Measurements from ENCODE around the gene RBBP8. TPM values are rescaled to one million over a fixed set of nuclear protein-coding genes. Genes with fewer than 3 reads are reported as not detected.

The RBBP8 gene
- total and polyA plus RNA-seq, 8 donors, result 6.4 to 54.0 (median 30.1) TPM

DNA sequence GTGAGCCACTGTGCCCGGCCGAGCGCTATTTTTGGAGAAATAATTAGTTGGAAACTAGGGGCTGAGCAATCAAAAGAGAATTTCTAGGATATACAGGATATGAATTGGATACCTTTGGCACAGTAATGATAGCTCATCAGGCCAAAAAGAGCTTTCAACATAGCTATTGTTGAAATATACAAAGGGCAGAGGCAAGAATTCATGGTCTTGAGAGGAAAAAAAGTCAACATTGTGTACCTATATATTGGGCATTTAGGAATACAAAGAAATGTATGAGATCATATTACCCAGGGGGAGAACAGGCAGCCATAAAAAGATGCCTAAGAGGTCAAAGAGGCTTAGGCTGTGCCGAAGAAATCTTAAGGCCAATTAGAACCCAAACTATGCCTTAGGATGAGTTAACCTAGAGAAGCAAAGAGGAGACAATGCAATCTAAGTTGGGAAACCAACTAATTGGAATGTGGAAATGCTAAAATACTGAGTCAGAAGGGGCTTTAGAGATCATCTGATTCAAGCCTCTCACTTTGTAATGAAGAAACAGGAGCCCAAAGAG lies 99.0 kb downstream of the RBBP8 start:
- peaks cover 0 to 14% (median 6%) of the 10 kb centered on the region in 4 donors for H3K4me1 ChIP-seq
- no peaks in the 10 kb centered on the region for H3K27me3 ChIP-seq
- peaks cover 0 to 13% (median 11%) of the 10 kb centered on the region in 4 donors for H3K36me3 ChIP-seq
- no peak overlapping the region for H3K4me3 ChIP-seq
- no peaks in the 10 kb centered on the region for H3K9me3 ChIP-seq
- no peak for DNase-seq
- TF ChIP-seq POLR2A (IDR thresholded peaks at IDR 0.05) (no peak), EP300 (IDR thresholded peaks at IDR 0.05) (no peak), POLR2AphosphoS5 (IDR thresholded peaks at IDR 0.05) (no peak)
- TF ChIP-seq, protein P1, sequence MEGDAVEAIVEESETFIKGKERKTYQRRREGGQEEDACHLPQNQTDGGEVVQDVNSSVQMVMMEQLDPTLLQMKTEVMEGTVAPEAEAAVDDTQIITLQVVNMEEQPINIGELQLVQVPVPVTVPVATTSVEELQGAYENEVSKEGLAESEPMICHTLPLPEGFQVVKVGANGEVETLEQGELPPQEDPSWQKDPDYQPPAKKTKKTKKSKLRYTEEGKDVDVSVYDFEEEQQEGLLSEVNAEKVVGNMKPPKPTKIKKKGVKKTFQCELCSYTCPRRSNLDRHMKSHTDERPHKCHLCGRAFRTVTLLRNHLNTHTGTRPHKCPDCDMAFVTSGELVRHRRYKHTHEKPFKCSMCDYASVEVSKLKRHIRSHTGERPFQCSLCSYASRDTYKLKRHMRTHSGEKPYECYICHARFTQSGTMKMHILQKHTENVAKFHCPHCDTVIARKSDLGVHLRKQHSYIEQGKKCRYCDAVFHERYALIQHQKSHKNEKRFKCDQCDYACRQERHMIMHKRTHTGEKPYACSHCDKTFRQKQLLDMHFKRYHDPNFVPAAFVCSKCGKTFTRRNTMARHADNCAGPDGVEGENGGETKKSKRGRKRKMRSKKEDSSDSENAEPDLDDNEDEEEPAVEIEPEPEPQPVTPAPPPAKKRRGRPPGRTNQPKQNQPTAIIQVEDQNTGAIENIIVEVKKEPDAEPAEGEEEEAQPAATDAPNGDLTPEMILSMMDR (IDR thresholded peaks at IDR 0.05), result no peak
- 73 to 88% (median 81%) methylated on average over 4 of the region's 4 CpGs for WGBS, 5 donors
- intact Hi-C loops (cut with DNase I; ENCODE audit: low total_unique reads), result no loop called here
- no peak overlapping the region for H3K27ac ChIP-seq

DNA sequence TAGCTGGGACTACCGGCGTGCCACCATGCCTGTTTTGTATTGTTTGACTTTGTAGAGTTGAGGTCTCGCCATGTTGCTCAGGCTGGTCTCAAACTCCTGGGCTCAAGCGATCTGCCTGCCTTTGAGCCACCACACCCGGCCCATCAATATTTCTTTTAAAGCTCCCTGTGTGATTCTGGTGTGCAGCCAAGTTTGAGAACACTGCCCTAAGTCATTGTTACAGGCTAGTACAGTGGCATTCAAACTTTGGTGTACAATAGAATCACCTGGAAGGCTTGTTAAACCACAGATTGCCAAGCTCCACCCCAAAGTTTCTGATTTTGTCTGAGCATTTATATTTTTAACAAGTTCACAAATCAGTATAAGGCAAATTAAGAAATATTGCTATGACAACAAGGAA lies 99.9 kb downstream of the RBBP8 start:
- H3K4me1 ChIP-seq, result peaks cover 0 to 14% (median 6%) of the 10 kb centered on the region in 4 donors
- no peak overlapping the region for H3K4me3 ChIP-seq
- peaks cover 0 to 7% (median 4%) of the 10 kb centered on the region in 4 donors for H3K36me3 ChIP-seq
- intact Hi-C loops (cut with DNase I; ENCODE audit: low total_unique reads), result no loop called here
- TF ChIP-seq, protein P1 (IDR thresholded peaks at IDR 0.05), result no peak
- TF ChIP-seq POLR2A (IDR thresholded peaks at IDR 0.05) (no peak), POLR2AphosphoS5 (IDR thresholded peaks at IDR 0.05) (no peak), EP300 (IDR thresholded peaks at IDR 0.05) (no peak)
- DNase-seq, result peak; percentile 35 to 45
- H3K27me3 ChIP-seq, result no peaks in the 10 kb centered on the region
- H3K9me3 ChIP-seq, result no peaks in the 10 kb centered on the region
- no peak overlapping the region for H3K27ac ChIP-seq
- WGBS, 5 donors, result 26 to 70% (median 53%) methylated on average over 5 of the region's 5 CpGs

DNA sequence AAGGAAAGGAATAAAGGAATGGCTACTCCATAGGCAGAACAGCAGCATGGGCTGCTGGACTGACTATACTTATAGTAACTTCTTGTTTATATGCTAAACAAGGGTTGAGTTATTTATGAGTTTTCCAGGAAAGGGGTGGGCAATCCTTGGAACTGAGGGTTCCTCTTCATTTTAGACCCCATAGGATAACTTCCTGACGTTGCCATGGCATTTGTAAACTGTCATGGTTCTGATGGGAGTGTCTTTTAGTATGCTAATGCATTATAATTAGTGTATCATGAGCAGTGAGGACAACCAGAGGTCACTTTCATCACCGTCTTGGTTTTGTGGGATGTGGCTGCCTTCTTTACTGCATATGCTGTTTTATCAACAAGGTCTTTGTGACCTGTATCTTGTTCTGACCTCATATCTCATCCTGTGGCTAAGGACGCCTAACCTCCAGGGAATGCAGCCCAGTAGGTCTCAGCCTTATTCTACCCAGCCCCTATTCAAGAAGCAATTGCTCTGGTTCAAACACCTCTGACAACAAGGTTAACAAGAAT lies 103.6 kb downstream of the RBBP8 start:
- Histone ChIP-seq H3K36me3 (no peaks in the 10 kb centered on the region), H3K27ac (no peak overlapping the region), H3K9me3 (no peaks in the 10 kb centered on the region), H3K4me1 (peaks cover 0 to 8% (median 4%) of the 10 kb centered on the region in 4 donors), H3K4me3 (no peak overlapping the region), H3K27me3 (no peaks in the 10 kb centered on the region)
- intact Hi-C loops (cut with DNase I; ENCODE audit: low total_unique reads), result no loop called here
- TF ChIP-seq POLR2A (IDR thresholded peaks at IDR 0.05) (no peak), EP300 (IDR thresholded peaks at IDR 0.05) (no peak), POLR2AphosphoS5 (IDR thresholded peaks at IDR 0.05) (no peak)
- TF ChIP-seq, protein P1 (IDR thresholded peaks at IDR 0.05), result no peak
- no peak for DNase-seq
- 59 to 78% (median 72%) methylated on average over 3 of the region's 3 CpGs for WGBS, 5 donors

DNA sequence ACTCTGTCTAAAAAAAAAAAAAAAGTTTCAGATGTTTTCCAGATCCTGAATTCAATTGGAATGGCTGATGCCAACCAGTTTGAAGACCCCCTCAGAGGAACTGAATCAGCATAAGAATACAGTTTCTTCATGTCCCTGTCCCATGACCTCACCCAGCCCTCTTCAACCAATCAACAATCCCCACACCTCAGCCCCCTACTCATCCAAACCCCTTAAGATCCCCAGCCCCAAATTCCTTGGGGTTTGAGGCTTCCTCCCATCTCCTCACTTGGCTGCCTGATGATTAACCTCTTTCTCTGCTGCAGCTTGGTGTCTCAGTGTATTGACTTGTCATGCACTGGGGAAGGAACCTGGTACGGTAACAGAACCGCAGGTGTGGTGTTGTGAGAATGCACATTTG lies 104.5 kb downstream of the RBBP8 start:
- WGBS, 5 donors, result 33 to 72% (median 51%) methylated on average over 2 of the region's 2 CpGs

More for the DNA sequence above, 104.5 kb downstream of the RBBP8 start:
- Histone ChIP-seq H3K9me3 (no peaks in the 10 kb centered on the region), H3K27me3 (no peaks in the 10 kb centered on the region), H3K27ac (no peak overlapping the region), H3K36me3 (no peaks in the 10 kb centered on the region), H3K4me3 (no peak overlapping the region), H3K4me1 (peaks cover 0 to 5% (median 2%) of the 10 kb centered on the region in 4 donors)
- DNase-seq, result no peak
- TF ChIP-seq POLR2AphosphoS5 (IDR thresholded peaks at IDR 0.05) (no peak), EP300 (IDR thresholded peaks at IDR 0.05) (no peak), POLR2A (IDR thresholded peaks at IDR 0.05) (no peak)
- TF ChIP-seq, protein P1 (IDR thresholded peaks at IDR 0.05), result no peak
- intact Hi-C loops (cut with DNase I; ENCODE audit: low total_unique reads), result no loop called here

Data from stomach (tissue), 9 donors.